IMR-90 (cell line): ENCODE measurements around the gene AKR1C2. TPM values are rescaled to one million over a fixed set of nuclear protein-coding genes. Genes with fewer than 3 reads are reported as not detected.
"Not testable (repeated sequence)": the region's sequence is repeated elsewhere in the genome, so short reads cannot be mapped to it uniquely, and the experiment has no call there.

Experiments used
- ATAC-seq: fragments of 200-7000 bp; cut with Tn5 transposase; 2 replicates; pipeline ENCODE4 v1.9.1; 2020; ENCODE audit warnings: low read depth, mild to moderate bottlenecking, moderate library complexity
- BruUV-seq: library from RNA; stranded (reverse); fragments of 400-500 nt; replicated peaks from 2 replicates; lab custom pipeline; 2021; lab: Mats Ljungman, UMichigan
- CTCF ChIA-PET: fragments of 300-600 bp; formaldehyde crosslinking; extraction: SDS; loops from one replicate; lab custom pipeline; 2021; ENCODE audit warnings: antibody characterized with exemption; lab: Yijun Ruan, JAX
- POLR2A ChIA-PET: fragments of 300-600 bp; sonication (Branson Sonifier 250); formaldehyde crosslinking; loops from one replicate; lab custom pipeline; 2022; ENCODE audit warnings: antibody characterized with exemption; ENCODE audit not compliant: unreplicated experiment; lab: Charles Lee
- DNase-seq: peaks from one replicate; pipeline ENCODE4 v3.0.0; 2013
- H2AFZ ChIP-seq: replicated peaks from 2 replicates; pipeline ENCODE3; 2013; ENCODE audit warnings: low read length, mild to moderate bottlenecking; ENCODE audit not compliant: poor library complexity
- H2AK5ac ChIP-seq: 2 replicates; pipeline ENCODE4 v1.6.1; 2013; ENCODE audit warnings: low read depth, low read length, inconsistent platforms
- H2AK9ac ChIP-seq: replicated peaks from 2 replicates; pipeline ENCODE3; 2013; ENCODE audit warnings: mild to moderate bottlenecking, low read depth, low read length, moderate library complexity; ENCODE audit not compliant: poor library complexity
- H2BK120ac ChIP-seq: 2 replicates; pipeline ENCODE4 v1.6.1; 2013; ENCODE audit warnings: low read depth, low read length, inconsistent platforms
- H2BK15ac ChIP-seq: 3 replicates; pipeline ENCODE4 v1.6.1; 2013; ENCODE audit warnings: low read depth, low read length, inconsistent platforms
- H2BK20ac ChIP-seq: 2 replicates; pipeline ENCODE4 v1.6.1; 2013; ENCODE audit warnings: low read depth, mild to moderate bottlenecking, inconsistent platforms, low read length, moderate library complexity
- H2BK5ac ChIP-seq: 2 replicates; pipeline ENCODE4 v1.6.1; 2013; ENCODE audit warnings: mild to moderate bottlenecking, low read depth, low read length, inconsistent platforms; ENCODE audit not compliant: poor library complexity, severe bottlenecking
- H3K14ac ChIP-seq: replicated peaks from 2 replicates; pipeline ENCODE4 v1.6.1; 2013; ENCODE audit warnings: low read depth, low read length, inconsistent platforms
- H3K18ac ChIP-seq: 2 replicates; pipeline ENCODE4 v1.6.1; 2013; ENCODE audit warnings: low read depth, low read length, control low read depth
- H3K23ac ChIP-seq: 2 replicates; pipeline ENCODE4 v1.6.1; 2013; ENCODE audit warnings: low read depth, low read length, inconsistent platforms
- H3K27ac ChIP-seq: 2 replicates; pipeline ENCODE4 v1.5.1; 2013; ENCODE audit warnings: mild to moderate bottlenecking, control low read depth, low read length; ENCODE audit not compliant: insufficient read depth
- H3K27me3 ChIP-seq: 2 replicates; pipeline ENCODE4 v1.6.1; 2013; ENCODE audit warnings: low read length; ENCODE audit not compliant: control insufficient read depth, insufficient read depth
- H3K36me3 ChIP-seq: 2 replicates; pipeline ENCODE4 v1.6.1; 2013; ENCODE audit warnings: low read length, mixed read lengths; ENCODE audit not compliant: control insufficient read depth, insufficient read depth
- H3K4ac ChIP-seq: 2 replicates; pipeline ENCODE4 v1.6.1; 2013; ENCODE audit warnings: low read depth, low read length, inconsistent platforms
- H3K4me1 ChIP-seq: 2 replicates; pipeline ENCODE4 v1.6.1; 2013; ENCODE audit warnings: low read length, mixed read lengths; ENCODE audit not compliant: control insufficient read depth, insufficient read depth
- H3K4me2 ChIP-seq: 2 replicates; pipeline ENCODE4 v1.6.1; 2013; ENCODE audit warnings: low read depth, mild to moderate bottlenecking, control low read depth, low read length, moderate library complexity
- H3K4me3 ChIP-seq: 2 replicates; pipeline ENCODE4 v1.5.1; 2013; ENCODE audit warnings: low read depth, mild to moderate bottlenecking, control low read depth, low read length, moderate library complexity; ENCODE audit not compliant: insufficient read depth
- H3K56ac ChIP-seq: 2 replicates; pipeline ENCODE4 v1.6.1; 2013; ENCODE audit warnings: low read length, inconsistent platforms; ENCODE audit not compliant: insufficient read depth; ENCODE audit errors: extremely low read depth
- H3K79me1 ChIP-seq, 2 experiments: 2 replicates each; pipeline ENCODE4 v1.6.1; 2013; ENCODE audit warnings: low read length in 2 of 2, inconsistent platforms in 1 of 2, low read depth in 1 of 2
- H3K9ac ChIP-seq: 2 replicates; pipeline ENCODE4 v1.6.1; 2013; ENCODE audit warnings: low read depth, low read length, control low read depth
- H3K9me1 ChIP-seq: 2 replicates; pipeline ENCODE4 v1.6.1; 2013; ENCODE audit warnings: low read length, inconsistent platforms; ENCODE audit not compliant: insufficient read depth
- H3K9me3 ChIP-seq: 2 replicates; pipeline ENCODE4 v1.6.1; 2013; ENCODE audit warnings: low read length; ENCODE audit not compliant: control insufficient read depth, insufficient read depth
- H4K20me1 ChIP-seq: 2 replicates; pipeline ENCODE4 v1.6.1; 2013; ENCODE audit warnings: low read length, inconsistent platforms; ENCODE audit not compliant: insufficient read depth
- H4K5ac ChIP-seq: 2 replicates; pipeline ENCODE4 v1.6.1; 2013; ENCODE audit warnings: mild to moderate bottlenecking, low read depth, low read length, control low read depth
- H4K8ac ChIP-seq, 2 experiments: 2 replicates each; pipeline ENCODE4 v1.6.1; 2013; ENCODE audit warnings: low read depth in 2 of 2, low read length in 2 of 2, control low read depth in 1 of 2, inconsistent platforms in 1 of 2
- H4K91ac ChIP-seq: 2 replicates; pipeline ENCODE4 v1.6.1; 2013; ENCODE audit warnings: low read depth, low read length, inconsistent platforms; ENCODE audit not compliant: insufficient read depth
- WGBS, 2 experiments: methylation state at CpG; one replicate each; pipeline versions ENCODE4 v1.1.5 to v1.1.7; 2013; ENCODE audit warnings: missing lambda C conversion rate in 2 of 2; ENCODE audit not compliant: insufficient read length in 1 of 2; ENCODE audit errors: extremely low coverage in 2 of 2; 5-methylcytosine and 5-hydroxymethylcytosine counted together
- dilution Hi-C: fragments of 300-500 bp; cut with HindIII; formaldehyde crosslinking; loops from one replicate; pipeline ENCODE4 v1.14.3; 2018; ENCODE audit warnings: low sequenced_read_pairs; ENCODE audit not compliant: unreplicated experiment
- in situ Hi-C: fragments of 300-500 bp; cut with MboI; formaldehyde crosslinking; loops from 3 replicates; pipeline ENCODE4 v1.14.3; 2019; ENCODE audit warnings: low sequenced_read_pairs, inconsistent platforms, mixed read lengths
- intact Hi-C: fragments of 100-400 bp; cut with micrococcal nuclease; formaldehyde crosslinking; loops from 2 replicates; pipeline ENCODE4 v1.10.0; 2022
- polyA plus RNA-seq, 3 experiments: library from polyadenylated mRNA; depleted of rRNA; stranded (reverse); fragments of >200 nt; gene quantifications; 2 replicates each; pipeline ENCODE4 v1.2.3, GENCODE V29; 2012; ENCODE audit warnings: low replicate concordance in 1 of 3
- total RNA-seq: library from RNA; depleted of rRNA; stranded (reverse); fragments of >200 nt; gene quantifications from 2 replicates; pipeline ENCODE4 v1.2.3, GENCODE V29; 2012

AKR1C2 gene
- total and polyA plus RNA-seq, 2 of the 4 experiments (the other 2 are of a cell fraction): 0.36 to 1.0 TPM

- H3K9me1 ChIP-seq, H4K5ac ChIP-seq, in situ Hi-C loops, DNase-seq, H3K9ac ChIP-seq, H4K8ac ChIP-seq, ATAC-seq, H2AFZ ChIP-seq, H3K4me2 ChIP-seq, H2BK15ac ChIP-seq, H3K27me3 ChIP-seq, H4K91ac ChIP-seq, POLR2A ChIA-PET, H4K20me1 ChIP-seq, H3K27ac ChIP-seq, H2BK5ac ChIP-seq, H2AK5ac ChIP-seq, CTCF ChIA-PET, H2BK20ac ChIP-seq, H3K56ac ChIP-seq, H2BK120ac ChIP-seq, H3K4ac ChIP-seq, H3K9me3 ChIP-seq, BruUV-seq, H3K36me3 ChIP-seq, H3K18ac ChIP-seq, H3K14ac ChIP-seq, H2AK9ac ChIP-seq, H3K4me3 ChIP-seq, H3K79me1 ChIP-seq, H3K23ac ChIP-seq, dilution Hi-C loops, H3K4me1 ChIP-seq: not testable (repeated sequence)
- WGBS, 2 experiments: no CpG with 5 or more reads among the region's 11 CpGs
- intact Hi-C loops: loop anchor here (5.0 kb wide), 1 partner anchor 114 kb away; no protein-coding TSS in a partner anchor
These were observed 42.1 kb downstream of the AKR1C2 start for GRCh38 chr10:4961558-4961957.

- H3K27ac ChIP-seq, H3K9me3 ChIP-seq, BruUV-seq, H2AK5ac ChIP-seq, H3K36me3 ChIP-seq, H4K5ac ChIP-seq, H3K14ac ChIP-seq, H2BK15ac ChIP-seq, H2AFZ ChIP-seq, H3K4me2 ChIP-seq, H3K56ac ChIP-seq, H3K27me3 ChIP-seq, H2BK5ac ChIP-seq, H2BK20ac ChIP-seq, H4K91ac ChIP-seq, CTCF ChIA-PET, H3K79me1 ChIP-seq, ATAC-seq, H4K8ac ChIP-seq, H3K9me1 ChIP-seq, intact Hi-C loops, H4K20me1 ChIP-seq, H3K23ac ChIP-seq, H3K4ac ChIP-seq, H3K9ac ChIP-seq, H3K4me1 ChIP-seq, H2BK120ac ChIP-seq, POLR2A ChIA-PET, DNase-seq, H3K18ac ChIP-seq, in situ Hi-C loops, dilution Hi-C loops, H3K4me3 ChIP-seq, H2AK9ac ChIP-seq: not testable (repeated sequence)
- no CpG with 5 or more reads among the region's 5 CpGs for WGBS, 2 experiments
These were observed 46.6 kb downstream of the AKR1C2 start for GRCh38 chr10:4956955-4957645.
